Testis (tissue), 2 donors: ENCODE results near the gene FHIT.

Source experiments
- POLR2A ChIP-seq: fragments of 450-650 bp; IDR thresholded peaks from one replicate; pipeline ENCODE4 v1.6.1; 2017; ENCODE audit warnings: antibody characterized with exemption, mild to moderate bottlenecking, moderate library complexity
- TF ChIP-seq, protein P1 (sequence below), 3 experiments: fragments of 450-650 bp in 2 of 3; fragments of 200-600 bp in 1 of 3; sonication (generic) in 1 of 3; IDR thresholded peaks; one replicate each; pipeline ENCODE4 v1.5.1; 2016 to 2019; ENCODE audit warnings: antibody characterized with exemption in 3 of 3, mild to moderate bottlenecking in 2 of 3, moderate library complexity in 1 of 3

DNA sequence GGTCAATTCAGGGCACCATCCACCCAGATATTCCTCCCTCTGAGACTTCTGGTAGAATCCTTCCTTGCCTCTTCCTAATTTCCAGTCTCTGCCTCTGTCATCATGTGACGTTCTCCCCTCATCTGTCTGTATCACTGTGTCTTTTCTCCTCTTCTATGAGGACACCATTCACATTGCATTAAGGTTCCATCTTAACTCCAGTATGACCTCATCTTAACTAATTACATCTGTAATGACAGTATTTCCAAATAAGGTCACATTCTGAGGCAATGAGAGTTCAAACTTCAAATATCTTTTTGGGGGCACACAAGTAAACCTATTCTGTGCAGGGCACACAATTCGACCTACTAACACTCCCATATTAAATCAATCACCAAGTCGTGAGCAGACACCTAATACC, 169.7 kb downstream of the FHIT start:
- TF ChIP-seq, protein P1, sequence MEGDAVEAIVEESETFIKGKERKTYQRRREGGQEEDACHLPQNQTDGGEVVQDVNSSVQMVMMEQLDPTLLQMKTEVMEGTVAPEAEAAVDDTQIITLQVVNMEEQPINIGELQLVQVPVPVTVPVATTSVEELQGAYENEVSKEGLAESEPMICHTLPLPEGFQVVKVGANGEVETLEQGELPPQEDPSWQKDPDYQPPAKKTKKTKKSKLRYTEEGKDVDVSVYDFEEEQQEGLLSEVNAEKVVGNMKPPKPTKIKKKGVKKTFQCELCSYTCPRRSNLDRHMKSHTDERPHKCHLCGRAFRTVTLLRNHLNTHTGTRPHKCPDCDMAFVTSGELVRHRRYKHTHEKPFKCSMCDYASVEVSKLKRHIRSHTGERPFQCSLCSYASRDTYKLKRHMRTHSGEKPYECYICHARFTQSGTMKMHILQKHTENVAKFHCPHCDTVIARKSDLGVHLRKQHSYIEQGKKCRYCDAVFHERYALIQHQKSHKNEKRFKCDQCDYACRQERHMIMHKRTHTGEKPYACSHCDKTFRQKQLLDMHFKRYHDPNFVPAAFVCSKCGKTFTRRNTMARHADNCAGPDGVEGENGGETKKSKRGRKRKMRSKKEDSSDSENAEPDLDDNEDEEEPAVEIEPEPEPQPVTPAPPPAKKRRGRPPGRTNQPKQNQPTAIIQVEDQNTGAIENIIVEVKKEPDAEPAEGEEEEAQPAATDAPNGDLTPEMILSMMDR (IDR thresholded peaks at IDR 0.05) = no peak
- TF ChIP-seq POLR2A = no peak
